ENCODE results near the gene CDH3. TPM values are rescaled to one million over a fixed set of nuclear protein-coding genes. Genes with fewer than 3 reads are reported as not detected.

CDH3 gene
- total and polyA plus RNA-seq, 2 of the 13 experiments (the other 11 are each of a cell fraction or from before 2014, with no cell fraction given) = 0.11 TPM; not detected in 1

- no peaks in the 10 kb centered on the region for H3K9me3 ChIP-seq (ENCODE audit: low read length)
- DNase-seq (ENCODE audit: low spot score) = no peak
- no peak overlapping the region for H3K4me3 ChIP-seq (replicated peaks in 1 of 3; ENCODE audit: insufficient read depth in 1 of 3, low read depth in 2 of 3, low read length in 3 of 3)
- no peaks in the 10 kb centered on the region for H3K36me3 ChIP-seq (replicated peaks in 1 of 2; ENCODE audit: control insufficient read depth in 1 of 2, insufficient read depth in 2 of 2, low read length in 2 of 2)
- in situ Hi-C loops (cut with HindIII; ENCODE audit: extremely low pct_ligation_motif_present, low pct_unique_long_range_greater_than_20kb) (no loop called here), intact Hi-C loops (cut with micrococcal nuclease; ENCODE audit: unreplicated experiment) (loop anchor here (5.0 kb wide), 1 partner anchor 1762 kb away; no protein-coding TSS in a partner anchor)
- H3K9ac ChIP-seq (ENCODE audit: insufficient read depth, low read depth, low read length) = no peak overlapping the region
- BruUV-seq (replicated peaks) = no TSS peak
- peaks cover 1 to 26% of the 10 kb centered on the region in 2 experiments; a peak in 3 of 5 replicates for H3K27me3 ChIP-seq (ENCODE audit: control insufficient read depth in 1 of 2, insufficient read depth in 2 of 2, low read length in 2 of 2)
- peak overlapping the region; percentile 51; the same call in 1 of the 2 replicates for H3K4me2 ChIP-seq (ENCODE audit: low read depth, low read length)
- POLR2A ChIA-PET = interaction anchor here (0.8 to 1.6 kb wide), 4 partner anchors 8 to 77 kb away, joined by 3 to 5 read pairs (median 3); no protein-coding TSS in a partner anchor
- no peaks in the 10 kb centered on the region for H3K79me2 ChIP-seq (ENCODE audit: insufficient read depth, low read length)
- no peak overlapping the region for H3K27ac ChIP-seq (ENCODE audit: extremely low read length, insufficient read depth, low read length)
- ATAC-seq = no peak
- CTCF ChIA-PET (ENCODE audit: low intra/inter-chr PET ratio, low total read pairs) = no interaction called here
- 37% methylated on average over 2 of the region's 2 CpGs for WGBS (ENCODE audit: low lambda C conversion rate)
- H3K4me1 ChIP-seq (ENCODE audit: insufficient read depth, low read length) = peaks cover 75% of the 10 kb centered on the region
- H4K20me1 ChIP-seq (ENCODE audit: insufficient read depth, low read length) = no peaks in the 10 kb centered on the region
- H2AFZ ChIP-seq (ENCODE audit: low read length) = no peak overlapping the region
- no peak for FAIRE-seq
- TF ChIP-seq HMG20B (CRISPR knock-in tag; conservative IDR thresholded peaks at IDR 0.05) = 0 out of 2 replicates have a peak, but pooled peaks have one; percentile 20
- 0 out of 2 replicates have a peak, but pooled peaks have one; percentile 27 for TF ChIP-seq RXRA (CRISPR knock-in tag; IDR thresholded peaks at IDR 0.05)
- TF ChIP-seq ZNF296 (CRISPR knock-in tag; conservative IDR thresholded peaks at IDR 0.05) = no peak
- TF ChIP-seq FOXO1 (CRISPR knock-in tag; IDR thresholded peaks at IDR 0.05) = no peak
- TF ChIP-seq MNT (IDR thresholded peaks at IDR 0.05) = no peak
- no peak for TF ChIP-seq HNF1A (IDR thresholded peaks at IDR 0.05; ENCODE audit: low read depth)
- no peak for TF ChIP-seq HNF1A (CRISPR knock-in tag; IDR thresholded peaks at IDR 0.05; ENCODE audit: borderline replicate concordance)
- no peak for TF ChIP-seq MXD3 (CRISPR knock-in tag; IDR thresholded peaks at IDR 0.05)
- TF ChIP-seq RXRB (CRISPR knock-in tag; IDR thresholded peaks at IDR 0.05; ENCODE audit: borderline replicate concordance) = peak; percentile 74
- no peak for TF ChIP-seq ZNF546 (CRISPR knock-in tag; conservative IDR thresholded peaks at IDR 0.05)
- no peak for TF ChIP-seq ZNF441 (CRISPR knock-in tag; IDR thresholded peaks at IDR 0.05; ENCODE audit: borderline replicate concordance)
- no peak for TF ChIP-seq ZMAT3 (CRISPR knock-in tag; conservative IDR thresholded peaks at IDR 0.05)
- TF ChIP-seq LCORL (IDR thresholded peaks at IDR 0.05) = no peak
- peak; percentile 24; the same call in 1 of the 2 replicates for TF ChIP-seq LCORL (CRISPR knock-in tag; IDR thresholded peaks at IDR 0.05)
- TF ChIP-seq MIER3 (CRISPR knock-in tag; IDR thresholded peaks at IDR 0.05; ENCODE audit: borderline replicate concordance) = no peak
- no peak for TF ChIP-seq ZNF275 (CRISPR knock-in tag; IDR thresholded peaks at IDR 0.05; ENCODE audit: borderline replicate concordance)
Measured at GRCh38 chr16:68734782-68735181, 89.7 kb downstream of the CDH3 start.
